HG02610 (cell line): Measurements from ENCODE around the gene NR3C2.

Source experiments
- ATAC-seq: cut with Tn5 transposase; IDR thresholded peaks from one replicate; pipeline ENCODE4 v1.9.1; 2021; ENCODE audit warnings: mild to moderate bottlenecking, moderate library complexity; ENCODE audit not compliant: unreplicated experiment

Gene NR3C2

GRCh38 chr4:148441986-148442831 lies at the start of gene NR3C2:
Gene NR3C2, minus strand, starts transcription at chr4:148442414.
- ATAC-seq = peak; percentile 98

GRCh38 chr4:148487181-148487580 lies 45.0 kb upstream of the NR3C2 start:
- no peak for ATAC-seq

GRCh38 chr4:148481636-148482035 lies 39.4 kb upstream of the NR3C2 start:
- ATAC-seq = no peak

GRCh38 chr4:148477276-148477675 lies 35.1 kb upstream of the NR3C2 start:
- ATAC-seq = no peak

GRCh38 chr4:148469938-148470337 lies 27.7 kb upstream of the NR3C2 start:
- no peak for ATAC-seq

GRCh38 chr4:148454835-148455234 lies 12.6 kb upstream of the NR3C2 start:
- ATAC-seq = no peak

- ATAC-seq = no peak
These were observed 11.6 kb upstream of the NR3C2 start for GRCh38 chr4:148453833-148454232.

GRCh38 chr4:148452970-148453369 lies 10.8 kb upstream of the NR3C2 start:
- no peak for ATAC-seq

GRCh38 chr4:148449921-148450320 lies 7.7 kb upstream of the NR3C2 start:
- ATAC-seq = no peak

GRCh38 chr4:148448141-148448540 lies 5.9 kb upstream of the NR3C2 start:
- no peak for ATAC-seq

GRCh38 chr4:148447681-148448080 lies 5.5 kb upstream of the NR3C2 start:
- ATAC-seq = no peak

GRCh38 chr4:148445860-148446330 lies 3.7 kb upstream of the NR3C2 start:
- no peak for ATAC-seq

- ATAC-seq = no peak
These were observed 3.1 kb upstream of the NR3C2 start for GRCh38 chr4:148445071-148445859.

- no peak for ATAC-seq
These were observed 2.3 kb upstream of the NR3C2 start for GRCh38 chr4:148444296-148445070.

- no peak for ATAC-seq
These were observed 1.5 kb upstream of the NR3C2 start for GRCh38 chr4:148443512-148444295.

GRCh38 chr4:148442832-148443511 lies 758 bp upstream of the NR3C2 start:
- no peak for ATAC-seq

- ATAC-seq = no peak
These were observed 609 bp downstream of the NR3C2 start for GRCh38 chr4:148441624-148441985.

GRCh38 chr4:148438047-148438446 lies 4.2 kb downstream of the NR3C2 start:
- no peak for ATAC-seq

- ATAC-seq = no peak
These were observed 4.8 kb downstream of the NR3C2 start for GRCh38 chr4:148437439-148437838.

- ATAC-seq = no peak
These were observed 5.7 kb downstream of the NR3C2 start for GRCh38 chr4:148436512-148436911.
